HepG2 (cell line): ENCODE data around the gene GLE1. TPM values are rescaled to one million over a fixed set of nuclear protein-coding genes. Genes with fewer than 3 reads are reported as not detected.

ENCODE experiments used
- ATM ChIP-seq: fragments of 450-650 bp; IDR thresholded peaks from 2 replicates; pipeline ENCODE4 v1.7.1; 2017; ENCODE audit warnings: mild to moderate bottlenecking, borderline replicate concordance
- ETV5 ChIP-seq: IDR thresholded peaks from 2 replicates; pipeline ENCODE4 v1.6.1; 2018; ENCODE audit warnings: missing biosample characterization, missing genetic modification reagents, inconsistent platforms, borderline replicate concordance
- FOXO1 ChIP-seq: sonication (generic); formaldehyde crosslinking; IDR thresholded peaks from 2 replicates; pipeline ENCODE4 v1.4.0; 2020; ENCODE audit warnings: missing genetic modification reagents
- MBD4 ChIP-seq: IDR thresholded peaks from 2 replicates; pipeline ENCODE4 v1.6.1; 2012; ENCODE audit warnings: low read length, inconsistent platforms, borderline replicate concordance
- MTA1 ChIP-seq: sonication (generic); formaldehyde crosslinking; IDR thresholded peaks from 2 replicates; pipeline ENCODE4 v1.4.0; 2020; ENCODE audit warnings: missing genetic modification reagents, mild to moderate bottlenecking, borderline replicate concordance
- NFATC3 ChIP-seq: sonication (generic); formaldehyde crosslinking; IDR thresholded peaks from 2 replicates; pipeline ENCODE4 v1.5.1; 2020; ENCODE audit warnings: mild to moderate bottlenecking, missing genetic modification reagents
- RBFOX2 ChIP-seq: fragments of 200-400 bp; formaldehyde crosslinking; IDR thresholded peaks from 2 replicates; pipeline ENCODE4 v1.6.1; 2017; ENCODE audit warnings: low read depth, mild to moderate bottlenecking, low read length
- RBM22 ChIP-seq: fragments of 200-400 bp; formaldehyde crosslinking; optimal IDR thresholded peaks from 2 replicates; pipeline ENCODE3; 2017; ENCODE audit warnings: mild to moderate bottlenecking, low read length, moderate library complexity
- SUZ12 ChIP-seq: fragments of 150-350 bp; IDR thresholded peaks from 2 replicates; pipeline ENCODE4 v1.6.1; 2014; ENCODE audit warnings: low read depth, low read length
- TMF1 ChIP-seq: sonication (generic); formaldehyde crosslinking; IDR thresholded peaks from 2 replicates; pipeline ENCODE4 v1.8.1; 2022; ENCODE audit warnings: low read depth, missing genetic modification reagents
- ZBTB20 ChIP-seq: sonication (generic); formaldehyde crosslinking; IDR thresholded peaks from 2 replicates; pipeline ENCODE4 v1.8.1; 2023; ENCODE audit warnings: missing genetic modification reagents, low read depth, mild to moderate bottlenecking, borderline replicate concordance
- ZMYM2 ChIP-seq: sonication (generic); formaldehyde crosslinking; IDR thresholded peaks from 2 replicates; pipeline ENCODE4 v1.8.0; 2022; ENCODE audit warnings: mild to moderate bottlenecking, missing genetic modification reagents
- ZNF382 ChIP-seq: sonication (generic); formaldehyde crosslinking; IDR thresholded peaks from 2 replicates; pipeline ENCODE4 v1.5.0; 2020; ENCODE audit warnings: missing genetic modification reagents, mild to moderate bottlenecking, borderline replicate concordance
- ZNF484 ChIP-seq: sonication (generic); formaldehyde crosslinking; IDR thresholded peaks from 2 replicates; pipeline ENCODE4 v1.5.1; 2020; ENCODE audit warnings: mild to moderate bottlenecking, low read depth, missing genetic modification reagents, borderline replicate concordance
- ZNF670 ChIP-seq: sonication (generic); formaldehyde crosslinking; IDR thresholded peaks from 2 replicates; pipeline ENCODE4 v1.8.0; 2022; ENCODE audit warnings: mild to moderate bottlenecking, missing genetic modification reagents, borderline replicate concordance
- ZNF720 ChIP-seq: sonication (generic); formaldehyde crosslinking; IDR thresholded peaks from 2 replicates; pipeline ENCODE4 v1.4.0; 2020; ENCODE audit warnings: missing genetic modification reagents
- ZNF773 ChIP-seq: sonication (generic); formaldehyde crosslinking; IDR thresholded peaks from 2 replicates; pipeline ENCODE4 v1.4.0; 2020; ENCODE audit warnings: missing genetic modification reagents, borderline replicate concordance
- ZNF792 ChIP-seq: IDR thresholded peaks from 2 replicates; pipeline ENCODE4 v1.6.1; 2016
- polyA plus RNA-seq, 8 experiments: library from polyadenylated mRNA; depleted of rRNA in 3 of 8; stranded (reverse) in 7 of 8; unstranded in 1 of 8; fragments of >200 nt; fragmentation: Illumina TruSeq in 4 of 8; extraction: Trizol in 4 of 8; gene quantifications; 2 replicates each; pipeline versions ENCODE4 v1.2.1 to v1.2.3, GENCODE V29; 2011 to 2016; ENCODE audit warnings: low read depth in 4 of 8, missing spikeins in 1 of 8, mixed read lengths in 1 of 8; ENCODE audit not compliant: insufficient read depth in 1 of 8
- total RNA-seq, 5 experiments: library from RNA; depleted of rRNA; stranded (reverse); fragments of >200 nt; fragmentation: Illumina TruSeq; extraction: Trizol; gene quantifications; 2 replicates each; pipeline ENCODE4 v1.2.3, GENCODE V29; 2016; ENCODE audit warnings: low read depth in 1 of 5
- TF ChIP-seq, protein P1 (sequence below): sonication (generic); formaldehyde crosslinking; IDR thresholded peaks from 2 replicates; pipeline ENCODE4 v1.5.0; 2020; ENCODE audit warnings: missing genetic modification reagents
- TF ChIP-seq, protein P2 (sequence below): sonication (generic); formaldehyde crosslinking; IDR thresholded peaks from 2 replicates; pipeline ENCODE4 v1.4.0; 2020; ENCODE audit warnings: missing genetic modification reagents
- TF ChIP-seq, protein P3 (sequence below): sonication (generic); formaldehyde crosslinking; IDR thresholded peaks from 2 replicates; pipeline ENCODE4 v1.5.0; 2020; ENCODE audit warnings: mild to moderate bottlenecking, missing genetic modification reagents, borderline replicate concordance
- TF ChIP-seq, protein P4 (sequence below): sonication (generic); formaldehyde crosslinking; IDR thresholded peaks from 2 replicates; pipeline ENCODE4 v1.4.0; 2020; ENCODE audit warnings: mild to moderate bottlenecking, missing genetic modification reagents
- TF ChIP-seq, protein P5 (sequence below): sonication (generic); formaldehyde crosslinking; IDR thresholded peaks from 2 replicates; pipeline ENCODE4 v1.5.0; 2020; ENCODE audit warnings: missing genetic modification reagents

Gene GLE1
- total and polyA plus RNA-seq, 2 of the 13 experiments (the other 11 are each of a cell fraction or from before 2014, with no cell fraction given), result 14.7 to 28.8 TPM

DNA sequence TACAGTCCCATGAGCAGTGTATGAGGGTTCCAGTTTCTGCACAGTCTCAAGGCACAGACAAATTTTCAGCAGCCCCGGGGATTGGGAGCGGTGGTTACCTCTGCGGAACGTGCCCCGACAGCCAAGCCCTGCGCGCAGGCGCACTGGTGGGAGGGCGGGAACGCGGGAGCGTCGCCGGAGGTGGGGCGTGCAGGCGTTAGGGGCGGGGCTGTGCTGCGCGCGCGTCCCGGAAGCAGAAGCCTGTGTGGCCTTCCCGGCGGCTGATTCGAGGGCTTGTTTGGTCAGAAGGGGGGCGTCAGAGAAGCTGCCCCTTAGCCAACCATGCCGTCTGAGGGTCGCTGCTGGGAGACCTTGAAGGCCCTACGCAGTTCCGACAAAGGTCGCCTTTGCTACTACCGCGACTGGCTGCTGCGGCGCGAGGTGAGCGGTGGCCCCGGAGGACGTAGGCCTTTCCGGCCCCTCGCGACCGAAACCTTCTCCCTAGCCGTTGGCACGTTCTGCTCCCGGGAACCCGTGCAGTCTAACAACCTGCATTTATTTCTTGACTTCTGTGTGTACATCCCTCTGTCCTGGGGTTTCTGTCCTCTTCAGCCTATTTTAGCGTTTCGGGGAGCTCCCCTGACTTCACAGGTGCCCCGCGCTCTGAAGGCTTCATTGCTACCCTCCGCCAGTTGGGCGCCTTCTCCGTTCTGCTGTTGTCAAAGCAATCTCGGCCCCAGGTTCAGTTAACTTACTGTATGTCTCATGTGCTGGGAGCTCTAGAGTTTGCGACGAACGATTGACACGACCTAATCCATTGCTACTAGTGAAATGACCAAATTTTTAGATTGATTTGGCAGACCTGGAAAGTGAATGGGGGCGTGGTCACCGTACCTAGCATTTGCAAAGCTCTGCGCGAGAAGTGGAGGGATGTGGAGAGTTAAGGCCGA lies at the start of gene GLE1 (continued):
- TF ChIP-seq, protein P1, sequence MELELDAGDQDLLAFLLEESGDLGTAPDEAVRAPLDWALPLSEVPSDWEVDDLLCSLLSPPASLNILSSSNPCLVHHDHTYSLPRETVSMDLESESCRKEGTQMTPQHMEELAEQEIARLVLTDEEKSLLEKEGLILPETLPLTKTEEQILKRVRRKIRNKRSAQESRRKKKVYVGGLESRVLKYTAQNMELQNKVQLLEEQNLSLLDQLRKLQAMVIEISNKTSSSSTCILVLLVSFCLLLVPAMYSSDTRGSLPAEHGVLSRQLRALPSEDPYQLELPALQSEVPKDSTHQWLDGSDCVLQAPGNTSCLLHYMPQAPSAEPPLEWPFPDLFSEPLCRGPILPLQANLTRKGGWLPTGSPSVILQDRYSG (CRISPR knock-in tag), result 0 out of 2 replicates have a peak, but pooled peaks have one; percentile 53
- TF ChIP-seq ZBTB20 (CRISPR knock-in tag) (no peak; the same call in 1 of the 2 replicates), MTA1 (0 out of 2 replicates have a peak, but pooled peaks have one; percentile 26), ETV5 (CRISPR knock-in tag) (peak; percentile 50; the same call in 1 of the 2 replicates), ZMYM2 (CRISPR knock-in tag) (no peak), ATM (no peak), NFATC3 (CRISPR knock-in tag) (no peak), ZNF773 (CRISPR knock-in tag) (no peak), ZNF484 (CRISPR knock-in tag) (no peak), FOXO1 (peak; percentile 41; the same call in 1 of the 2 replicates), ZNF792 (CRISPR knock-in tag) (0 out of 2 replicates have a peak, but pooled peaks have one; percentile 45), MBD4 (no peak), TMF1 (CRISPR knock-in tag) (no peak; the same call in 1 of the 2 replicates), RBM22 (no peak), ZNF720 (no peak), ZNF670 (no peak), ZNF382 (CRISPR knock-in tag) (no peak), SUZ12 (no peak), RBFOX2 (peak; percentile 90)
- TF ChIP-seq, protein P2, sequence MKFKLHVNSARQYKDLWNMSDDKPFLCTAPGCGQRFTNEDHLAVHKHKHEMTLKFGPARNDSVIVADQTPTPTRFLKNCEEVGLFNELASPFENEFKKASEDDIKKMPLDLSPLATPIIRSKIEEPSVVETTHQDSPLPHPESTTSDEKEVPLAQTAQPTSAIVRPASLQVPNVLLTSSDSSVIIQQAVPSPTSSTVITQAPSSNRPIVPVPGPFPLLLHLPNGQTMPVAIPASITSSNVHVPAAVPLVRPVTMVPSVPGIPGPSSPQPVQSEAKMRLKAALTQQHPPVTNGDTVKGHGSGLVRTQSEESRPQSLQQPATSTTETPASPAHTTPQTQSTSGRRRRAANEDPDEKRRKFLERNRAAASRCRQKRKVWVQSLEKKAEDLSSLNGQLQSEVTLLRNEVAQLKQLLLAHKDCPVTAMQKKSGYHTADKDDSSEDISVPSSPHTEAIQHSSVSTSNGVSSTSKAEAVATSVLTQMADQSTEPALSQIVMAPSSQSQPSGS (CRISPR knock-in tag), result peak; percentile 34; the same call in 1 of the 2 replicates
- TF ChIP-seq, protein P3, sequence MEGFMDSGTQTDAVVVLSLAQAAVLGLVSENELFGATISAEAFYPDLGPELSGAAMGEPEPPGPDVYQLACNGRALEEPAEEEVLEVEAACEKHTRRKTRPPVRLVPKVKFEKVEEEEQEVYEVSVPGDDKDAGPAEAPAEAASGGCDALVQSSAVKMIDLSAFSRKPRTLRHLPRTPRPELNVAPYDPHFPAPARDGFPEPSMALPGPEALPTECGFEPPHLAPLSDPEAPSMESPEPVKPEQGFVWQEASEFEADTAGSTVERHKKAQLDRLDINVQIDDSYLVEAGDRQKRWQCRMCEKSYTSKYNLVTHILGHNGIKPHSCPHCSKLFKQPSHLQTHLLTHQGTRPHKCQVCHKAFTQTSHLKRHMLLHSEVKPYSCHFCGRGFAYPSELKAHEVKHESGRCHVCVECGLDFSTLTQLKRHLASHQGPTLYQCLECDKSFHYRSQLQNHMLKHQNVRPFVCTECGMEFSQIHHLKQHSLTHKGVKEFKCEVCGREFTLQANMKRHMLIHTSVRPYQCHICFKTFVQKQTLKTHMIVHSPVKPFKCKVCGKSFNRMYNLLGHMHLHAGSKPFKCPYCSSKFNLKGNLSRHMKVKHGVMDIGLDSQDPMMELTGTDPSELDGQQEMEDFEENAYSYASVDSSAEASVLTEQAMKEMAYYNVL (CRISPR knock-in tag), result no peak
- TF ChIP-seq, protein P4, sequence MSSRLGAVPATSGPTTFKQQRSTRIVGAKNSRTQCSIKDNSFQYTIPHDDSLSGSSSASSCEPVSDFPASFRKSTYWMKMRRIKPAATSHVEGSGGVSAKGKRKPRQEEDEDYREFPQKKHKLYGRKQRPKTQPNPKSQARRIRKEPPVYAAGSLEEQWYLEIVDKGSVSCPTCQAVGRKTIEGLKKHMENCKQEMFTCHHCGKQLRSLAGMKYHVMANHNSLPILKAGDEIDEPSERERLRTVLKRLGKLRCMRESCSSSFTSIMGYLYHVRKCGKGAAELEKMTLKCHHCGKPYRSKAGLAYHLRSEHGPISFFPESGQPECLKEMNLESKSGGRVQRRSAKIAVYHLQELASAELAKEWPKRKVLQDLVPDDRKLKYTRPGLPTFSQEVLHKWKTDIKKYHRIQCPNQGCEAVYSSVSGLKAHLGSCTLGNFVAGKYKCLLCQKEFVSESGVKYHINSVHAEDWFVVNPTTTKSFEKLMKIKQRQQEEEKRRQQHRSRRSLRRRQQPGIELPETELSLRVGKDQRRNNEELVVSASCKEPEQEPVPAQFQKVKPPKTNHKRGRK (CRISPR knock-in tag), result no peak
- TF ChIP-seq, protein P5, sequence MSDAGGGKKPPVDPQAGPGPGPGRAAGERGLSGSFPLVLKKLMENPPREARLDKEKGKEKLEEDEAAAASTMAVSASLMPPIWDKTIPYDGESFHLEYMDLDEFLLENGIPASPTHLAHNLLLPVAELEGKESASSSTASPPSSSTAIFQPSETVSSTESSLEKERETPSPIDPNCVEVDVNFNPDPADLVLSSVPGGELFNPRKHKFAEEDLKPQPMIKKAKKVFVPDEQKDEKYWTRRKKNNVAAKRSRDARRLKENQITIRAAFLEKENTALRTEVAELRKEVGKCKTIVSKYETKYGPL (CRISPR knock-in tag), result 0 out of 2 replicates have a peak, but pooled peaks have one; percentile 66
